HepG2 (cell line): ENCODE data around the gene DENND5A. TPM values are rescaled to one million over a fixed set of nuclear protein-coding genes. Genes with fewer than 3 reads are reported as not detected.

Experiments used
- CHD4 ChIP-seq: fragments of 200-600 bp; sonication (generic); IDR thresholded peaks from 2 replicates; pipeline ENCODE4 v1.7.0; 2017; ENCODE audit warnings: mild to moderate bottlenecking, low read length, borderline replicate concordance
- ERF ChIP-seq: IDR thresholded peaks from 2 replicates; pipeline ENCODE4 v1.6.1; 2018; ENCODE audit warnings: missing biosample characterization, missing genetic modification reagents
- GLI4 ChIP-seq: sonication (generic); formaldehyde crosslinking; IDR thresholded peaks from 2 replicates; pipeline ENCODE4 v1.5.1; 2020; ENCODE audit warnings: missing genetic modification reagents, mild to moderate bottlenecking, moderate library complexity, borderline replicate concordance
- GPBP1L1 ChIP-seq: sonication (generic); formaldehyde crosslinking; IDR thresholded peaks from 2 replicates; pipeline ENCODE4 v1.5.0; 2020; ENCODE audit warnings: mild to moderate bottlenecking, missing genetic modification reagents
- HMGA1 ChIP-seq: sonication (generic); formaldehyde crosslinking; conservative IDR thresholded peaks from 2 replicates; pipeline ENCODE4 v1.4.0; 2020; ENCODE audit warnings: missing genetic modification reagents
- MIER2 ChIP-seq: IDR thresholded peaks from 2 replicates; pipeline ENCODE4 v1.6.1; 2016; ENCODE audit warnings: missing biosample characterization, missing genetic modification reagents
- NR2F6 ChIP-seq, 2 experiments: IDR thresholded peaks; 2 replicates each; pipeline ENCODE4 v1.6.1; 2016; ENCODE audit warnings: antibody characterized with exemption in 1 of 2, mild to moderate bottlenecking in 1 of 2
- PHB2 ChIP-seq: fragments of 450-650 bp; IDR thresholded peaks from 2 replicates; pipeline ENCODE4 v1.6.1; 2018; ENCODE audit not compliant: partially characterized antibody
- SIX4 ChIP-seq: sonication (generic); formaldehyde crosslinking; IDR thresholded peaks from 2 replicates; pipeline ENCODE4 v1.4.0; 2020; ENCODE audit warnings: missing genetic modification reagents
- SRSF9 ChIP-seq: fragments of 200-400 bp; formaldehyde crosslinking; IDR thresholded peaks from 2 replicates; pipeline ENCODE4 v1.6.1; 2018; ENCODE audit warnings: borderline replicate concordance, mild to moderate bottlenecking, low read depth, low read length; ENCODE audit not compliant: insufficient read depth, poor library complexity, severe bottlenecking
- ZBTB7B ChIP-seq: sonication (generic); formaldehyde crosslinking; IDR thresholded peaks from 2 replicates; pipeline ENCODE4 v1.4.0; 2020; ENCODE audit warnings: missing genetic modification reagents
- ZFAT ChIP-seq: sonication (generic); formaldehyde crosslinking; conservative IDR thresholded peaks from 2 replicates; pipeline ENCODE4 v1.8.1; 2023; ENCODE audit warnings: missing genetic modification reagents, inconsistent platforms
- ZMYM3 ChIP-seq: sonication (generic); formaldehyde crosslinking; IDR thresholded peaks from 2 replicates; pipeline ENCODE4 v1.5.1; 2020; ENCODE audit warnings: mild to moderate bottlenecking, missing genetic modification reagents
- ZNF34 ChIP-seq: sonication (generic); formaldehyde crosslinking; IDR thresholded peaks from 2 replicates; pipeline ENCODE4 v1.4.0; 2020; ENCODE audit warnings: mild to moderate bottlenecking, missing genetic modification reagents, borderline replicate concordance
- ZNF446 ChIP-seq: sonication (generic); formaldehyde crosslinking; IDR thresholded peaks from 2 replicates; pipeline ENCODE4 v1.5.0; 2020; ENCODE audit warnings: mild to moderate bottlenecking, missing genetic modification reagents
- ZNF569 ChIP-seq: sonication (generic); formaldehyde crosslinking; IDR thresholded peaks from 2 replicates; pipeline ENCODE4 v1.5.0; 2020; ENCODE audit warnings: mild to moderate bottlenecking, missing genetic modification reagents, moderate library complexity, borderline replicate concordance
- ZNF572 ChIP-seq: sonication (generic); formaldehyde crosslinking; IDR thresholded peaks from 2 replicates; pipeline ENCODE4 v1.5.1; 2020; ENCODE audit warnings: mild to moderate bottlenecking, missing genetic modification reagents
- ZNF607 ChIP-seq: sonication (generic); formaldehyde crosslinking; IDR thresholded peaks from 2 replicates; pipeline ENCODE4 v1.5.1; 2020; ENCODE audit warnings: missing genetic modification reagents, mild to moderate bottlenecking, borderline replicate concordance
- ZNF614 ChIP-seq: IDR thresholded peaks from 2 replicates; pipeline ENCODE4 v1.6.1; 2018; ENCODE audit warnings: missing biosample characterization, missing genetic modification reagents, inconsistent platforms, borderline replicate concordance
- polyA plus RNA-seq, 8 experiments: library from polyadenylated mRNA; depleted of rRNA in 3 of 8; stranded (reverse) in 7 of 8; unstranded in 1 of 8; fragments of >200 nt; fragmentation: Illumina TruSeq in 4 of 8; extraction: Trizol in 4 of 8; gene quantifications; 2 replicates each; pipeline versions ENCODE4 v1.2.1 to v1.2.3, GENCODE V29; 2011 to 2016; ENCODE audit warnings: low read depth in 4 of 8, missing spikeins in 1 of 8, mixed read lengths in 1 of 8; ENCODE audit not compliant: insufficient read depth in 1 of 8
- total RNA-seq, 5 experiments: library from RNA; depleted of rRNA; stranded (reverse); fragments of >200 nt; fragmentation: Illumina TruSeq; extraction: Trizol; gene quantifications; 2 replicates each; pipeline ENCODE4 v1.2.3, GENCODE V29; 2016; ENCODE audit warnings: low read depth in 1 of 5
- TF ChIP-seq, protein P1 (sequence below): sonication (generic); formaldehyde crosslinking; IDR thresholded peaks from 2 replicates; pipeline ENCODE4 v1.4.0; 2020; ENCODE audit warnings: missing genetic modification reagents, mild to moderate bottlenecking, borderline replicate concordance
- TF ChIP-seq, protein P2 (sequence below): sonication (generic); formaldehyde crosslinking; IDR thresholded peaks from 2 replicates; pipeline ENCODE4 v1.5.0; 2020; ENCODE audit warnings: missing genetic modification reagents
- TF ChIP-seq, protein P3 (sequence below): sonication (generic); formaldehyde crosslinking; IDR thresholded peaks from 2 replicates; pipeline ENCODE4 v1.8.0; 2022; ENCODE audit warnings: missing genetic modification reagents, mild to moderate bottlenecking, borderline replicate concordance

The DENND5A gene
- total and polyA plus RNA-seq, 2 of the 13 experiments (the other 11 are each of a cell fraction or from before 2014, with no cell fraction given): 63.3 to 145 TPM

DNA sequence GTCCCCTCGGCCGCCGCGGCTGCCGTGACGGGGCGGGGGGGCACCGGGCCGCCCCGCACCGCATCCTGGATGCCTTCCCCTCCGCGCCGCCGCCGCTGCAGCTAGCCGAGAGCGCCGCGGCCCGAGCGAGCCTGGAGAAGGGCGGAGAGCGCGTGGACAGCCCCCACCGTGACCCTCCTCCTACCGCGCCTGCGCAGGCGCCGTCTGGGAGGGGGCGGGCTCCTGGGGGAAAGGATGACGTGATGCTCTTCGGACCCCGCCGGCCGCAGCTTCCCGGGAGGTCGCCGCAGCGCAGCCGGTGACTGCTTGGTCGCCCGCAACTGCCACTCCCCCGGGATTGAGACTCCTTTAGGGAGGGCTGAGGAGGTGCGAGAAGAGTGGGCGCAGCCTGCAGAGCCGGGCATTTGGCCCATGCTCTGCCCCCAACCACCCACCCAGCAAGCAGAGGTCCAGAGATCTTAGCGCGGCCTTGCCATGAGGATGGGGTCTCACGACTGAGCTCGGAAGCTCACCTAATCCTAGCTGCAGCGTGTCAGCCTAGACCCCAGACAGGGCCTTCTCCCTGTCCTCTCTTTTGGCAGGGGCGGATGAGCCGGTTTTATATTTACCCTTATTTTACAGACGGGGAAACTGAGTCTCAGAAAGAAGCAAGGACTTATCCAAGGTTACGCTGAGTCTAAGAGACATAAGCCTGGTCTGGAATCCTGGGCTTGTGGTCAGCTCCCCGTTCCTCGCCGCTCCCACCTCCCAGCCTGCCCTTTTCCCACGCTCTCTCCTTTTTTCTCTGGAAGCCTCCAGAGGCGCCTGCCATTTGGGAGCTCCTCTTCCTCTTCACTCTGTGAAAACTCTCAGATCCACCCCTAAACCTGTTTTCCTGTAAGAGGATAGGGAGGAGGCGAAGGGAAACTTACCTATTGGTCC lies at the start of gene DENND5A (continued):
- TF ChIP-seq, protein P1, sequence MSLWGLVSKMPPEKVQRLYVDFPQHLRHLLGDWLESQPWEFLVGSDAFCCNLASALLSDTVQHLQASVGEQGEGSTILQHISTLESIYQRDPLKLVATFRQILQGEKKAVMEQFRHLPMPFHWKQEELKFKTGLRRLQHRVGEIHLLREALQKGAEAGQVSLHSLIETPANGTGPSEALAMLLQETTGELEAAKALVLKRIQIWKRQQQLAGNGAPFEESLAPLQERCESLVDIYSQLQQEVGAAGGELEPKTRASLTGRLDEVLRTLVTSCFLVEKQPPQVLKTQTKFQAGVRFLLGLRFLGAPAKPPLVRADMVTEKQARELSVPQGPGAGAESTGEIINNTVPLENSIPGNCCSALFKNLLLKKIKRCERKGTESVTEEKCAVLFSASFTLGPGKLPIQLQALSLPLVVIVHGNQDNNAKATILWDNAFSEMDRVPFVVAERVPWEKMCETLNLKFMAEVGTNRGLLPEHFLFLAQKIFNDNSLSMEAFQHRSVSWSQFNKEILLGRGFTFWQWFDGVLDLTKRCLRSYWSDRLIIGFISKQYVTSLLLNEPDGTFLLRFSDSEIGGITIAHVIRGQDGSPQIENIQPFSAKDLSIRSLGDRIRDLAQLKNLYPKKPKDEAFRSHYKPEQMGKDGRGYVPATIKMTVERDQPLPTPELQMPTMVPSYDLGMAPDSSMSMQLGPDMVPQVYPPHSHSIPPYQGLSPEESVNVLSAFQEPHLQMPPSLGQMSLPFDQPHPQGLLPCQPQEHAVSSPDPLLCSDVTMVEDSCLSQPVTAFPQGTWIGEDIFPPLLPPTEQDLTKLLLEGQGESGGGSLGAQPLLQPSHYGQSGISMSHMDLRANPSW (CRISPR knock-in tag): no peak
- TF ChIP-seq NR2F6 (IDR thresholded peaks at IDR 0.05) (no peak), NR2F6 (CRISPR knock-in tag; IDR thresholded peaks at IDR 0.05) (peak; percentile 37), GLI4 (CRISPR knock-in tag) (no peak; the same call in 1 of the 2 replicates), ZFAT (CRISPR knock-in tag) (no peak), ZNF607 (CRISPR knock-in tag) (peak; percentile 36; the same call in 1 of the 2 replicates), ERF (peak; percentile 29; the same call in 1 of the 2 replicates), ZNF34 (CRISPR knock-in tag) (0 out of 2 replicates have a peak, but pooled peaks have one; percentile 25), ZNF446 (no peak), GPBP1L1 (CRISPR knock-in tag) (no peak), ZMYM3 (CRISPR knock-in tag) (0 out of 2 replicates have a peak, but pooled peaks have one; percentile 16), SRSF9 (no peak), ZNF569 (CRISPR knock-in tag) (no peak), ZNF614 (CRISPR knock-in tag) (no peak), MIER2 (no peak), PHB2 (no peak), CHD4 (no peak), SIX4 (CRISPR knock-in tag) (no peak), ZBTB7B (CRISPR knock-in tag) (peak; percentile 78), HMGA1 (CRISPR knock-in tag) (no peak), ZNF572 (CRISPR knock-in tag) (no peak)
- TF ChIP-seq, protein P2, sequence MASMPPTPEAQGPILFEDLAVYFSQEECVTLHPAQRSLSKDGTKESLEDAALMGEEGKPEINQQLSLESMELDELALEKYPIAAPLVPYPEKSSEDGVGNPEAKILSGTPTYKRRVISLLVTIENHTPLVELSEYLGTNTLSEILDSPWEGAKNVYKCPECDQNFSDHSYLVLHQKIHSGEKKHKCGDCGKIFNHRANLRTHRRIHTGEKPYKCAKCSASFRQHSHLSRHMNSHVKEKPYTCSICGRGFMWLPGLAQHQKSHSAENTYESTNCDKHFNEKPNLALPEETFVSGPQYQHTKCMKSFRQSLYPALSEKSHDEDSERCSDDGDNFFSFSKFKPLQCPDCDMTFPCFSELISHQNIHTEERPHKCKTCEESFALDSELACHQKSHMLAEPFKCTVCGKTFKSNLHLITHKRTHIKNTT: no peak
- TF ChIP-seq, protein P3, sequence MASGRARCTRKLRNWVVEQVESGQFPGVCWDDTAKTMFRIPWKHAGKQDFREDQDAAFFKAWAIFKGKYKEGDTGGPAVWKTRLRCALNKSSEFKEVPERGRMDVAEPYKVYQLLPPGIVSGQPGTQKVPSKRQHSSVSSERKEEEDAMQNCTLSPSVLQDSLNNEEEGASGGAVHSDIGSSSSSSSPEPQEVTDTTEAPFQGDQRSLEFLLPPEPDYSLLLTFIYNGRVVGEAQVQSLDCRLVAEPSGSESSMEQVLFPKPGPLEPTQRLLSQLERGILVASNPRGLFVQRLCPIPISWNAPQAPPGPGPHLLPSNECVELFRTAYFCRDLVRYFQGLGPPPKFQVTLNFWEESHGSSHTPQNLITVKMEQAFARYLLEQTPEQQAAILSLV (CRISPR knock-in tag): no peak
